Hematopoietic multipotent progenitor cell treated with erythropoietin and hydrocortisone succinate and interleukin-3 and kit ligand, for 6 days (in vitro differentiated cells): ENCODE measurements around the gene TMEM109.
"Not testable (repeated sequence)": the region's sequence is repeated elsewhere in the genome, so short reads cannot be mapped to it uniquely, and the experiment has no call there.

Experiments used
- DNase-seq: peaks from one replicate; pipeline ENCODE4 v3.0.0-alpha.2; 2015

The TMEM109 gene

DNA sequence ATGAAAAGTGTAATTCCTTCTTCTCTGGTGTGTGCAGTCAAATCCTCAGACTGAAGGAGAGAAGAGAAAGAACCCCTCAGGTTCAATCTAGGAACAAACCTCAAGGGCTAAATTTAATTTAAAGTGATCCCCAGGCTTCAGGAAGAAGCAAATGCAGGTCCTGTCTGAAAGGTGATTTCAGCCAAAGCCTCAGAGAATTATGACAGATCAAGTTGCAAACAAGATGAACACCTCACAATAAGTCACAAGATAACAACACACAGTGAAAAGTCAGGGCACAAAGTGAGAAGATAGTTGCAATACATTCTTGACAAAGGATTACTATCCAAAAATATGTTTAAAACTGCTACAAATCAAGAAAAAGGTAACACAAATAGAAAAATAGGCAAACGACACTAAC is 34.9 kb upstream of the TMEM109 start:
- no peak for DNase-seq

- DNase-seq, result no peak
Observed at GRCh38 chr11:60879971-60880588, 33.9 kb upstream of the TMEM109 start.

GRCh38 chr11:60880643-60881282 is 33.2 kb upstream of the TMEM109 start:
- DNase-seq, result no peak

GRCh38 chr11:60887556-60887955 is 26.4 kb upstream of the TMEM109 start:
- DNase-seq, result peak; percentile 88

DNA sequence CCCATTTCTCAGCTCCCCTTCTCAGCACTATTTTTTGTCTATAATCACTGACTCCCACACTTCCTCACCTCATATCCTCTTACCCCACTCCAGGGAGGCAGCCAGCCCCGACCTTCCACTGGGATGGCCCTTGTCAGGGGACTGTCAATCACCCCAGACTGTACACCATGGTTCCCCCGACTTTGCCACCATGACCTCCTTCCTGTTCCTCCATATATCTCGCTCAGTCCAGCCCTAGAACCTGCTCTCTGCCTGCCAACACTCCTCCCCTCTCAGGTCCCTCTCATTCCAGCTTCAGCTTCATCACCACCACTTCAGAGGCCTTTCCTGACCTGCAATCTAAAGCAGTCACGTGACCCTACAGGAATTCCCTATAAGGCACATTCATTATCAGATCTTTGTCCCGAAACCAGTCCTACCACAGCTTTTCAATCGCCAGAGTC is 24.1 kb upstream of the TMEM109 start:
- peak; percentile 27 for DNase-seq

DNA sequence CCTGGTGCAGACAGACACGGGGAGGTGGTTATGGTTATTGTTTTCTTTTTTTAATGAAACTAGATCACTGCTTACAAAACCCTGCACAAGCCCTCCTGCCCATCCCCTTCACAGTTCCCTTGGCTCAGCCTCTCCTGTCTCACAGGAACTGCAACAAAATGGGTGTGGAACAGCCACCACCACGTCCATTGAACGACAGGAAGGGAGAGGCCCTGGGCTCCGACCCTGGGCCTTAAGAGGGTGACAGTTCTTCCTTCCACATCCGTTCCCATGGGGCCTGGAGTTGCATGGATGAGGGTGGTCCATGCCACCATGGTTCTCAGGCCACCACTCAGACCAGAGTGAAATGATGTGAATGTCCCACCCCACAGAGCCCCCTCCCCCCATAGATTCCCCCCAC is 23.3 kb upstream of the TMEM109 start:
- peak; percentile 62 for DNase-seq

GRCh38 chr11:60891103-60891741 is 22.7 kb upstream of the TMEM109 start:
- DNase-seq, result peak; percentile 97

DNA sequence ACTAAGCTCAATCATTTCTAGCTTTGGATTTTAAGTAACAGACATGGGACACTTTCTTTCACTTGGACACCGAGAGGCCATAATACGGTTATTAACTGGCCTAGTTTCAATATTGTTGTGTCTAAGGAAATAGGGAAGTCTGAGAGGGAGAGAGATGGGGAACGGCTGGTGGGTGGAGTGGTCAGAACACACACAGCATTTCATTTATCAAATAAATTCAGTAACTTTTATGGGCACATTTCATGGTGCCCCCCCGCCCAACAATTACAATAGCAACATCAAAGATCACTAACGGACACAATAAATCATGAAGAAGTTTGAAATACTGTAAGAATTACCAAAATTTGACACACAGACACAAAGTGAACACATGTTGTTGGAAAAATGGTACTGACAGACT is 18.3 kb upstream of the TMEM109 start:
- no peak for DNase-seq

- no peak for DNase-seq
Observed at GRCh38 chr11:60897496-60897895, 16.5 kb upstream of the TMEM109 start.

DNA sequence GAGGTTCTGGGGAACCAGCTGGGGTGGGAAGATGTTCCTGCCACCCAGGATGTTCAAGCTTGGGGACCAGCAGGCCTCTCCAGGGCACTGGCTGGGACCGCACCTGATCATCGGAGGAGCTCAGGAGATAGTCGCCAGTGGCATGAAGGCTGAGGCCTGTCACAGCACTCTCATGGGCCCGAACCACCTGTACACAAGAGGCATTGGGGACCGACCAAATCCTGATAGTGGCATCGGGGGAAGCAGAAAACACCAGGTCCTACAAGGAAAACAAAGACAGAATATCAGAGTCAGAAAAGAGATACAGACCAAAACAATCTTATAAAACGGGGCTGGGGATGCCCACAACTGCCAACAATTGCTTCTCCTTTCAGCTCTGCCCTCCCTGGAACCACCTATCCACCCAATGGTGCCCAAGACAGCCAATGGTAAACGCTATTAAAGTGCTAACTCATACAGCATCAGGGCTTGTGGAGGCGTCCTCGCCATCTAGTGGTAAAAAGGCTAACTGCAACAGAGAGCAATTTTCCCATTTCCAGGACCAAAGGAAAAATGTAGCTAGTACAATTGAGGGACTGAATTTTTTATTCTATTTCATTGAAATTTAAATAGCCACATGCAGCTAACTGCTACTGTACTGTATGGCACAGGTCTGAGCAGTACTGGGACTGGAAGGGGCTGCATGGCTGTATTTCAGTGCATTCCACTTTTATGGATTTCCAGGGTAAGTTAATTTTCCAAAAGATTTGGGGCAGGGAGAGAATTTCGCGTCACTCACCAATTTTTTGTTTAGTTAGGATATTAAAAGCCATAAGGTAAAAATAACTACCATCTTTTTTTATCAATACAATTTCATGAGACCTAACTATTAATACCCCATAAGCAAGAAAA is 14.7 kb upstream of the TMEM109 start:
- peak; percentile 89 for DNase-seq

DNA sequence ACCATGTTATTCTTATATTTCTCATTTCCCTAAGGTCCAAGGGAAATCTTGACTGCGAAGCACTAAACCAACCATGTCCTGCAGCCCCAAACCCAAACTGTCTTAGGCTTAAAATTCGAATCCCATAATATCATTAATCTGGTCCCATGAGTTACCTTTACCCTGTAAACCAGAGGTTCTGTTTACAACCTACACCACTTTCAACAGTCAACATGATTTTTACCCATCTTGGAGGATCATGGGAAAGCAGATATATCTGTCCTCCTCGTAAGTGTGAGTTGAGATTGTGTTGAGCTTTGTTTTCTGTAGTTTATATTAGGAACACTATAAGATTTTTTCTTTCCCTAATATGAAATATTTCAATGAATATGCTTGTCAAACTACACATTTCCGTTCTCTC is 14.0 kb upstream of the TMEM109 start:
- DNase-seq, result no peak

DNA sequence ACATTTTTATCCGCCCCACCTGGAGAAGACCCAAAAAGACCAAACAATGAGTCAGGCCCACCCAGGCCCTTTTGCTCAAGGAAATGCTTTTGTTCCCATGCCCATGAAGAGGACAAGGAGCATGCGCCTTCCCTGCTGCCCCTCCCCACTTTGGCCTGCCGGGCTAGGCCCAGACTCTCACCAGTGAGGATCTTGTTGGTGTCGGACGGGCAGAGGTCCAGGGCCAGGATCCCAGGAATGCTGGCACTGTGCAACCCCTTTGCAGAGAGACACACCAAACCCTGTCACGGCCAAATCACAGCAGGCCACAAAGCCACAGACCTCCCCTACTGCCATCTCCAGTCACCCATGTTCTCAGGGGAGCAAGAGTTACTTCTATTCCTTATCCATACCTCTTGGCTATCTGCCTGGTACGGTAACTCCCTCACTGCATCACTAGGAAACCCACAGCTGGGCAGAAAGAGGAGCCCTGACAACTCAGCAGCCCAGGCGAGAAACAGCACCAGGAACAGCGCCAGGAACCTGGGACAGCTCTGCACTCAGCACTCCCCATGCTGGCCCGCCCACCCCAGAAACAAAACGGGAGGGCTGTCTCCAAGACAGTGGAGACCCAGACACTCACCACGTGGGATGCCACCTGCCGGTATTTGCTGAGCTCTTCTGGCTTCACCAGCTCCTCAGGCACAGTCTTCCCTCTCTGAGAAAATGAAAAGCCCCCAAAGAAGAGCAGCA is 13.1 kb upstream of the TMEM109 start:
- DNase-seq, result no peak

DNA sequence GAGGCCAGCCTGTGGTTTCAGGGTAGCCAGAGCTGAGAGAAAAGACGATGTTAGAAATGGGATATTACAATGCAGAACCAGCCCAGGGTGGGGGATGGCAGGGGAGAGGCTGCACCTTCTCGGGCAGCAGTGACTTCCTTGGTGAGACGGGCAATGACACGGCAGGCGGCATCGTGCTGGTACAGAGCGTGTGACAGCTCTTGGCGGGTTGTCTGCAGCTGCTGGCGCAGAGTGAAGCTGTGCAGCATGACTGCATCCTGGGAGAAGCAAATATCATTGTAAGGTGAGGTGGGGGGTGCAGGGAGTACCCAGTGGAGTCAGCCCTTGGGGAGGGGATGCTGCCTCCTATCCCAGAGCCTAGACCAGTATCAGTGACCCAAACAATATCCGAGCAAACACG is 11.3 kb upstream of the TMEM109 start:
- DNase-seq, result no peak

GRCh38 chr11:60905047-60905446 is 8.9 kb upstream of the TMEM109 start:
- no peak for DNase-seq

DNA sequence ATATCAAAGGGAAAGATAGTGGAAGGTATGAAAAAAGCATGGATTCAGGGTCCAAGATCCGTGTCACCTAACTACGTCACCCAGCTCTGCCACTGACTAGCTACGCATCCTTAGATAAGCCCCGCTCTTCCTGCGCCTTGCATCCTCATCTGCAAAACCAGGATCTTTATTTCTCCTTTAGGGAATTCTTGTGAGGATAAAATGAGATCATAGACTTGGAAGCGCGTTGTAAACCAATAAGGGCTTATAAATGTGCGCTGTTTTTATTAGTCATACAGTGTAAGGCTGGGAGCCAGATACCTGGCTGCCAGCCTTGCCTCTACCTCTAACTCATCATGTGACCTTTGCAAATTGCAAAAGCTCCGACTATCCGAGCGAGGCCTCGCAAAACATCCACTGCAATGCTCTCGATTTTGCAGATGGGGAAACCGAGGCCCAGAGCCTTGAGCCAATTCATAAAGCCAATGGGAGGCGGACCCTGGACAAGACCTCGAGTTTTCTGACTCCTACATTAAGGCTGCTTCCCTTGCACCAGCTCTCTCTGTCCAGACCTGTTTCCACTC is 8.3 kb upstream of the TMEM109 start:
- peak; percentile 60 for DNase-seq

- DNase-seq, result peak; percentile 99
Observed at GRCh38 chr11:60906132-60906972, 7.6 kb upstream of the TMEM109 start, which contains the start of gene PRPF19. PRPF19 (minus strand) TSS chr11:60906585; CDS start chr11:60906382, 203 bp downstream.

DNA sequence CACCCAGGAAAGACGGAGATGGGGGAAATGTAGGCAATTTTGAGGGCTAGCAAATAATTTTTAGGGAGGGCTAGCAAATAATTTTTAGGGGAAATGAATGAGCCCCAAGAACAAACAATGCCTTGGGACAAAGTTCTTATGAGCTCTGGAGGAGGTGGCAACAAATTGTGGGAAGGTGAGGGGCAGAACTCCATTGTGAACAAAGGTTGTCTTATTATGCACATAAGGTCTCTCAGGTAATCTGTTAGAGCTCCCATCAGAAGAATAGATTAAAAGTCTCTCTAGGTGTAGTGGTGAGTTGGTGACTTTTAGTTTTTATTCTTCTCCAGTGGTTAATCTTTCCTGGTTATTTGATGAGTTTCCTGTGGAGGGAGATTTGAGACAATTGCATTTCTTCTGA is 5.2 kb upstream of the TMEM109 start:
- no peak for DNase-seq

DNA sequence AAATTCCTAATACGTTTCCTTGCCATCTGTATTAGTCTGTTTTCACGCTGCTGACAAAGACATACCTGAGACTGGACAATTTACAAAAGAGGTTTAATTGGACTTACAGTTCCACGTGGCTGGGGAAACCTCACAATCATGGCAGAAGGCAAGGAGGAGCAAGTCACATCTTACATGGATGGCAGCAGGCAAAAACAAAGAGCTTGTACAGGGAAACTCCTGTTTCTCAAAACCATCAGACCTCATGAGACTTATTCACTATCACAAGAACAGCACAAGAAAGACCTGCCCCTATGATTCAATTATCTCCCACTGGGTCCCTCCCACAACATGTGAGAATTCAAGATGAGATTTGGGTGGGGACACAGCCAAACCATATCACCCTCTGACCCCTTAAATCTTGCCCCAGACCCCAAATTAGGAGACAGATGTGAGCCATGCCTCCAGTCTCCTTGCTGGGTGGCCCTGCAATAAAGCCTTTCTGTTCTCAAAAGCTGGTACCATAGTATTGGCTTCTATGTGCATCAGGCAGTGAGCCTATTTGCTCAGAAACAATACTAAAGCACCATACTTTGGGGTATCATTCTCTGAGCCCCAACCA is 4.2 kb upstream of the TMEM109 start:
- not testable (repeated sequence) for DNase-seq

DNA sequence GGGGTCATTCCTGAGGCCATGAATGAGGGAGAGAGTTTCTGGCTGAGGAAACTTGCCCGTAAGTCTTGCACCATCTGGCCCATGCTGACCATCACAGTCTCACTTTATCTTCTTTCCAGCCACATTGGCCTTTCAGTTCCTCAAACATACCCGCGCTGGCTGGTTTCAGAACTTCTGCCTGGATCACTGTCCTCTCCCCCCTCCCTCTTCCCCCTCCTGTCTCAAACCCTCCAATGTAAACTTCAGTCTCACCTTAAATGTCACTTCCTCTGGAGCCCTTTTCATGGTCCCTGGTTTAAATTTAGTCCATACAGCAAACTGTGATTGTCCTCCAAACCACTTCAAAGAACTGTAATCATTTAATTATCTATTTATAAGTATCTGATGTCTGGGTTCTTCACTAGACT is 3.7 kb upstream of the TMEM109 start:
- no peak for DNase-seq

GRCh38 chr11:60910711-60911380 is 3.1 kb upstream of the TMEM109 start:
- DNase-seq, result peak; percentile 32
